BLaER1 treated with 17β-estradiol and CSF1 and Interleukin-3, amounts not matched to agents 10 nM and 100 nM (cell line): ENCODE results near the gene RNF26.

ENCODE experiments used
- H3K27ac ChIP-seq, 11 experiments: shearing (Covaris generic); formaldehyde crosslinking; 2 replicates each; pipeline ENCODE4 v1.8.1; 2022
- H3K27me3 ChIP-seq, 11 experiments: shearing (Covaris generic); formaldehyde crosslinking; 2 replicates each; pipeline ENCODE4 v1.8.1; 2022
- H3K36me3 ChIP-seq, 11 experiments: shearing (Covaris generic); formaldehyde crosslinking; 2 replicates each; pipeline ENCODE4 v1.8.1; 2022
- H3K4me1 ChIP-seq, 10 experiments: shearing (Covaris generic); formaldehyde crosslinking; 2 replicates each; pipeline ENCODE4 v1.8.1; 2022
- H3K4me2 ChIP-seq, 11 experiments: shearing (Covaris generic); formaldehyde crosslinking; 2 replicates each; pipeline ENCODE4 v1.8.1; 2022
- H3K4me3 ChIP-seq, 10 experiments: shearing (Covaris generic); formaldehyde crosslinking; 2 replicates each; pipeline ENCODE4 v1.8.1; 2022
- H3K9ac ChIP-seq, 11 experiments: shearing (Covaris generic); formaldehyde crosslinking; 2 replicates each; pipeline ENCODE4 v1.8.1; 2022
- H3K9me3 ChIP-seq, 11 experiments: shearing (Covaris generic); formaldehyde crosslinking; replicated peaks in 1 of 11; 2 replicates each; pipeline ENCODE4 v1.8.1; 2022
- H4K20me1 ChIP-seq, 11 experiments: shearing (Covaris generic); formaldehyde crosslinking; 2 replicates each; pipeline ENCODE4 v1.8.1; 2022
- Cebpa-rat ChIP-seq, 11 experiments: shearing (Covaris generic); IDR thresholded peaks; 2 replicates each; pipeline ENCODE4 v1.8.1; 2022

RNF26 gene

DNA sequence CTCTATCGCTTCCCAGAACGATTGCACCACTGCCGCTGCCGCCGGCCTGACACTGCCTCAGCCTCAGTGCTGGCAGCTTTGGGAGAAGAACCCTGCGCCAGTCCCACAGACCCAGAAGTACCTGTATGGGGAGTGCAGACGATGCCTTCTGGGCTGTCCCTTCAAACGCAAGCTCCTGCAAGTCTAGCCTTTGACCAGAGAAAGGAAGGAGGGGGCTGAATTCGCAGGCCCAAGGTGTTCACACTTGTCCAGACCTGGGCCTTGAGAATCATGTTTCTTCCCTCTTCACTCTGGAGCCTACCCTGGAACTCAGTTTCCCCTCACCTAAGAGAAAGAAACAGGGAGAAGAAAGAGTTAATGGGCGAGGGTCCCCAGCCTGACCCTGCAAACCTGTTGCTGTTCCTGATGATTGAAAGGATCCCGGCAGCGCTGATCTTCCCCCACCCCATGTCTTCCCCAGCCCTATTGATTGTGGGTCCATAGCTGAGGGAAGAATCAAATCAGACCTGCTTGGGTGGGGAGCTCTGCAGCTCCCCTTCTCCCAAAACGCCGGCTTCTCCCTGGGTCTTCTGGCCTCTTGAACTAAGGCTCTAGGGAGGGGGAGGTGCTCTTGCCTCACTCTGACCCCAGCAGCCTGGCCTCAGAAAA lies 16.6 kb upstream of the RNF26 start:
- Histone ChIP-seq H3K4me3 (peak overlapping the region; percentile 49 to 85 (median 76)), H3K27me3 (peaks cover 0 to 30% (median 0%) of the 10 kb centered on the region in 11 experiments; a peak in 8 of 22 replicates), H3K4me1 (peaks cover 67 to 81% (median 78%) of the 10 kb centered on the region in 10 experiments)

DNA sequence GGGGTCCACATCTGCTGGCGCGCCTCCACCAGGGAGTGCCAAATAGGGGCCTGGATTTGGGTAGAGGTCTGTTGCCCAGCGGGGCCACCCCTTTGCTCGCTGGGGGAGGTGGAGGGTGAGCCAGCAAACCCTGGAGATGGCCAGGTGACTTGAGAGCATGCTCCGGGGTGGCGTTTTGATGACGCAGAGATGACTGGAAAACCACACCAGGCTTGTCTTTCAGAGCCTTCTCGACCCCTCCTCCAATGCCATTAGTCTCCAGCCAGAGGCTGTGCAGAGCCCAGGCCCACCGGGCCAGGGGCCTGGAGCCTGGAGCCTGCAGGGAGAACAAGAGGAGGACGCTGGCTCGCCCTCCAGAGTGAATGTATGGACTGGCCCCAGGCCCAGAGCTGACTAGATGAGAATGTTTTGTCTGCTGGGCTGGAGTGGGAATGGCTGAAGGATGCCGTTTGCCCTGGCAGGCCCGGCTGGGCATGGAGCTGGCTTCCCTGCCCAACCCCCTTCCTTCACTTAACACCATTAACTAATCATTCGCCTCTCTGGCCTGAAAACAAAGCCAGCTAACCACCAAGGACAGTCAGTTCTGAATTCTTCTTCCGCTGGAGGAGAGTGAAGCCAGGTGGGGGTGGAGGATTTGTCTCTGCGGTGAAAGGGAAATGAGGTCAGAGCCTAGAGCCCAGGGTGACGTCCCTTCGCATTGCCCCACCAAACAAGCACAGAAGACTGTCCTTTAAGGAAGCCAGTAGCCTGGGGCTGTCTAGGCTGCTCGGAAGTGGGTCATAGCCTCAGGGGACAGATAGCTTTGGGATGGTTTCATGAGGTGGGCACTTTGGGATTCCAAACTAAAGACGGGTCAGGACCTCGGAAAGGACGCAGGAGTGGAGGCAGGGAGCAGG lies 15.8 kb upstream of the RNF26 start:
- Histone ChIP-seq H3K4me1 (peaks cover 68 to 89% (median 86%) of the 10 kb centered on the region in 10 experiments), H3K4me3 (peak overlapping the region in 8 of 10 experiments; percentile 34 to 85 (median 73); a peak in 15 of 20 replicates), H3K9ac (peak overlapping the region; percentile 24 to 90 (median 77); a peak in 20 of 22 replicates), H3K4me2 (peak overlapping the region; percentile 95 to 100 (median 99)), H4K20me1 (peaks cover 0 to 32% (median 0%) of the 10 kb centered on the region in 11 experiments; a peak in 8 of 22 replicates), H3K27me3 (peaks cover 0 to 30% (median 0%) of the 10 kb centered on the region in 11 experiments; a peak in 8 of 22 replicates), H3K9me3 (no peaks in the 10 kb centered on the region), H3K36me3 (peaks cover 0 to 15% (median 13%) of the 10 kb centered on the region in 11 experiments; a peak in 13 of 22 replicates), H3K27ac (peak overlapping the region in 10 of 11 experiments; percentile 63 to 87 (median 79); a peak in 20 of 22 replicates)
- no peak for TF ChIP-seq Cebpa-rat (IDR thresholded peaks at IDR 0.05)

More for the DNA sequence above, 16.6 kb upstream of the RNF26 start:
- peak in 2 of 11 experiments; percentile 22 to 54; a peak in 3 of 22 replicates for TF ChIP-seq Cebpa-rat (IDR thresholded peaks at IDR 0.05)
- Histone ChIP-seq H3K9ac (peak overlapping the region in 10 of 11 experiments; percentile 43 to 90 (median 78); a peak in 18 of 22 replicates), H3K9me3 (no peaks in the 10 kb centered on the region), H3K36me3 (peaks cover 0 to 23% (median 21%) of the 10 kb centered on the region in 11 experiments; a peak in 15 of 22 replicates), H3K27ac (peak overlapping the region in 9 of 11 experiments; percentile 76 to 87 (median 80); a peak in 17 of 22 replicates), H4K20me1 (peaks cover 0 to 36% (median 2%) of the 10 kb centered on the region in 11 experiments; a peak in 8 of 22 replicates), H3K4me2 (peak overlapping the region; percentile 95 to 100 (median 99))

DNA sequence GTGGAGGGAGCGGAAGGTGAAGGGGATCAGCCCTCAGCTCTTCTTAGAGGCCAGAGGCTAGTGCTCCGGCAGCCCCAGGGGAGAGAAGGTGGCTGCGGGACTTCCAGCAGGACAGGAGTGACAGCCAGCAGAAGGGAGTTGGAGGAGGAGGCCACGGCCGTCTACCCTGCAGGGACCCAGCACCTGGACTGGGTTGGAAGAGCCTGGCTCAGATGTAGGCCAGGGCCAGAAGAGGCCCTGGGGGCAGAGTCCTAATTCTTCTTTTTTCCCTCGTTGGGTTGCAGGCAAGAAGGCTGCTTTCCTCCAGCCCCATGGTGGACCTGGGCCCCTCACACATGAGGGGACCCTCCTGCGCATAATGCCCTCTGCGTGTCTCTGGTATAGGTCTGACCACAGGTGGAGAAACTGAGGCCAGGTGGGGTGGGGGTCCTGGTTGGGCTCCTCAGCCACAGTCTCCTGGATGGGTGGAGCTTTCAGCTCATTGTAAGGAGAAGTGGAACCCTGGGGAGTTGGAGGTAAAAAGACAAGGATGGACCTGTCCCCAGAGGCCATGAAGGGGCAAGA lies 15.1 kb upstream of the RNF26 start:
- Histone ChIP-seq H3K27me3 (peaks cover 0 to 30% (median 0%) of the 10 kb centered on the region in 11 experiments; a peak in 8 of 22 replicates), H4K20me1 (peaks cover 0 to 26% (median 0%) of the 10 kb centered on the region in 11 experiments; a peak in 8 of 22 replicates), H3K4me3 (peak overlapping the region in 8 of 10 experiments; percentile 13 to 85 (median 58); a peak in 15 of 20 replicates), H3K9ac (peak overlapping the region; percentile 24 to 90 (median 77); a peak in 20 of 22 replicates), H3K9me3 (no peaks in the 10 kb centered on the region), H3K4me2 (peak overlapping the region; percentile 95 to 100 (median 99)), H3K36me3 (peaks cover 0 to 8% (median 6%) of the 10 kb centered on the region in 11 experiments; a peak in 13 of 22 replicates), H3K27ac (peak overlapping the region in 10 of 11 experiments; percentile 63 to 87 (median 79); a peak in 20 of 22 replicates), H3K4me1 (peaks cover 71 to 96% (median 92%) of the 10 kb centered on the region in 10 experiments)
- TF ChIP-seq Cebpa-rat (IDR thresholded peaks at IDR 0.05) = no peak

DNA sequence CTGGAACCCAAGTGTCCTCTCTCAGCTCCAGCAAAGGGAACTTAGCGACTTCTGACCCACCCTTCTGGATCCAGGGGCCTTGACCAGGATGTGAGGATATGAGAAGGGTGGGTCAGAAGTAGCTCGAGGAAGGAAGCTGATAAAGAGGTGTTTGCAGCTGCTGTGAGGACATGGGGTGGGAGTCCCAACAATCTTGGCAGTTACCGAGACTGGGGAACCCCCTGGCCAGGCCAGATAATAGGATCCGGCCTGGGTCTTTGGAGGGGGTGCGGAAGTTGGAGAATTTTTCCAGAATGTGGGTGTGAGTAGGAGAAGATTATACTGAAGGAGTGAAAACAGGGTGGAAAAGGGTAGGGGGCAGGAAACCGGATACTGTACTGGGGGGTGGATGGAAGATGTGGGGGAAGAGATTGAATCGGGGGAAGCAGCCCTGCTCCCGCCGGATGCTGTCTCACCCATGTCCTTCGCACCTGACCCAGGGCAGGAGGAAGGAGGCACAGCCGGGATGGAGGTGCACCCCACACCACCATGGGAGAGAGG lies 14.6 kb upstream of the RNF26 start:
- Histone ChIP-seq H3K9ac (peak overlapping the region in 10 of 11 experiments; percentile 24 to 90 (median 78); a peak in 16 of 22 replicates), H3K4me3 (peak overlapping the region in 6 of 10 experiments; percentile 13 to 85 (median 73); a peak in 9 of 20 replicates), H3K27me3 (peaks cover 0 to 30% (median 0%) of the 10 kb centered on the region in 11 experiments; a peak in 8 of 22 replicates), H3K4me2 (peak overlapping the region; percentile 95 to 100 (median 99)), H3K9me3 (no peaks in the 10 kb centered on the region), H3K36me3 (peaks cover 0 to 3% (median under 1%) of the 10 kb centered on the region in 11 experiments; a peak in 8 of 22 replicates), H3K27ac (peak overlapping the region in 10 of 11 experiments; percentile 63 to 87 (median 79); a peak in 19 of 22 replicates), H3K4me1 (peaks cover 71 to 96% (median 93%) of the 10 kb centered on the region in 10 experiments), H4K20me1 (peaks cover 0 to 21% (median 0%) of the 10 kb centered on the region in 11 experiments; a peak in 8 of 22 replicates)
- TF ChIP-seq Cebpa-rat (IDR thresholded peaks at IDR 0.05) = no peak

DNA sequence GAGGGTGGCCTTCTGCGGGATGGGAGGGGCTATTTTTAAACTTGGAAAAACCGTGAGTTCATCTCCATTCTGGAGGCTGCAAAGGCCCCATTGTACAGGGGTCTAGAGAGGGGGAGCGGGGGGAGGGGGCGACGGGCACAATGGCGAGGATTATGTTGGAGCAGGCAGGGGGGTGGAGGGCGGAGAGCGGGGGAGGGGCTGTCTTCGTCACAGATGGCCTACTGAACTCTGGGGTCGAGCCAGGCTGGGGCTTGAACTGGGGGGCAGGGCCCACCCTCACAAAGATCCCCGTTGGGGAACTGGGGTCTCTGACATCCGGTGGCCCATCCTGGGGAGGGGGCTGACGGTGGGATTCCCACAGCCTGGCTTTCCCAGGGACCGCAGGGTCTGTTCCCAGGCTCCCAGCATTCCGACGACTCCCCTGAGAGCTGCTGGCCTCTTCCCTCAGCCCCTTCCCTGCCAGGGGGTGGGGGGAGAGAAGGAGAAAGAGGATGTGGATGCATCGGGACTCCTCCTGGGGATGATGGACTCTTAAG lies 14.0 kb upstream of the RNF26 start:
- no peak for TF ChIP-seq Cebpa-rat (IDR thresholded peaks at IDR 0.05)
- Histone ChIP-seq H3K4me1 (peaks cover 69 to 94% (median 91%) of the 10 kb centered on the region in 10 experiments), H3K27me3 (peaks cover 0 to 27% (median 0%) of the 10 kb centered on the region in 11 experiments; a peak in 8 of 22 replicates), H3K9me3 (no peaks in the 10 kb centered on the region), H3K36me3 (no peaks in the 10 kb centered on the region), H3K9ac (peak overlapping the region; percentile 77 to 90 (median 82)), H4K20me1 (peaks cover 0 to 15% (median 0%) of the 10 kb centered on the region in 11 experiments; a peak in 6 of 22 replicates), H3K4me3 (peak overlapping the region; percentile 51 to 78 (median 60)), H3K27ac (peak overlapping the region; percentile 57 to 89 (median 84); a peak in 21 of 22 replicates), H3K4me2 (peak overlapping the region; percentile 95 to 100 (median 99))

DNA sequence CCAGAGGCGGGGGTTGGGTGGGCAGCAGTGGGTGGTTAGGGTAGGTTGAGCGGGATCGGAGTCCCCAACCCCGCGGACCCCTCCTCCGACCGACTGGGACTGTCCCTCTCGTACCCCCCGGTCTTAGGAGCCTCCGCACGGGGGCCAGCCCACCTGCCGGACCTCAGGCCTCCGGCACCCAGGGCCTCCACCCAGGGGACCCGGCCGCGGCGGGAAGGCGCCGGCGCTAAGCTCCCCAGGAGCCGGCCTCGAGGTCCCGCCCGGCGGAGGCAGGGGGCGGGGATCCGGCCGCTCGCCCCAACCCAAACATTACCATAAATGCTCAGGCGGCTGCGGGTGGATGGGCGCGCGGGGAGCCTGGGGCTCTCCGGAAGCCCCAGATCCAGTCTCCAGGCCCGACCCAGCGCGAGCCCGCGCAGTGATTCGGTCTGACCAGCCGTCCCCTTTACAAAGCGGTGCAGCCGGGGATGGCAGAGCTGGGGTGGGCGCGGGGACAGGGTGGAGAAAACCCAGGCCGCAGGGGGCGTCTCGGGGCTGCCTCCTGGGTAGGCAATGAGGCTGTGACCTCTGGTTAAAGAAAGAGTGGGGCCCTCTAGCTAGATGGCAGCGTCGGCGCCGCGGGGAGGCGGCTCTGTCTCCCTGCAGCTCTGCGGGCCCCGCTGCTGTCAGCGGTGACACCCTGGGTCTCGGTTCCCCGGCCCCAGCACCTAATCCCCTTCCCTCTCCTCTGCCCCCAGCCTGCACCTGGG lies 13.4 kb upstream of the RNF26 start:
- H3K36me3 ChIP-seq = no peaks in the 10 kb centered on the region
- peak overlapping the region; percentile 57 to 89 (median 84); a peak in 21 of 22 replicates for H3K27ac ChIP-seq

DNA sequence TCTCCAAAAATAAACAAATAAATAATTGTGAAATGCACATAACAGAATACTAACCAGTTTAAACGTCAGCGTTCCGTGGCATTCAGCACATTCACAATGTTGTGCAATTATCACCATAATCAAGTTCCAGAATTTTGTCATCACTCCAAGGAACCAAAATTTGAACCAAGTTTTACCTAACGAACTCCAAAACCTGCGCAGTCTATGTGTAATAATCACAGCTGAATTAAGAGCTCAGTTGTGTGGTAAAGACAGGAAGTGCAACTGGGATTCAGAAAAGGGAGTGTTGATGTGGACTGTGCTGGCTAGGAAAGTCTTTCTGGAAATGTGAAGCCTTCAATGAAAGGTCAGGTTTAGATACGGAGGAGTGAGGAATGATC lies 12.0 kb upstream of the RNF26 start:
- H3K4me3 ChIP-seq = peak overlapping the region in 6 of 10 experiments; percentile 52 to 69 (median 56); a peak in 7 of 20 replicates
- no peaks in the 10 kb centered on the region for H3K9me3 ChIP-seq
- H3K4me2 ChIP-seq = peak overlapping the region; percentile 95 to 100 (median 99)
- H3K9ac ChIP-seq = peak overlapping the region in 6 of 11 experiments; percentile 28 to 84 (median 82); a peak in 5 of 22 replicates
- H3K36me3 ChIP-seq = no peaks in the 10 kb centered on the region
- TF ChIP-seq Cebpa-rat (IDR thresholded peaks at IDR 0.05) = 0 out of 22 replicates have a peak, but pooled peaks of 1 of the 11 experiments have one; percentile 31
- peaks cover 0 to 9% (median 0%) of the 10 kb centered on the region in 11 experiments; a peak in 4 of 22 replicates for H3K27me3 ChIP-seq
- H4K20me1 ChIP-seq = no peaks in the 10 kb centered on the region
- peaks cover 52 to 81% (median 75%) of the 10 kb centered on the region in 10 experiments for H3K4me1 ChIP-seq
- H3K27ac ChIP-seq = peak overlapping the region in 6 of 11 experiments; percentile 82 to 87 (median 85); a peak in 7 of 22 replicates

More for the DNA sequence above, 13.4 kb upstream of the RNF26 start:
- peaks cover 0 to 9% (median 0%) of the 10 kb centered on the region in 11 experiments; a peak in 5 of 22 replicates for H4K20me1 ChIP-seq
- peak overlapping the region; percentile 77 to 87 (median 82) for H3K9ac ChIP-seq
- no peak for TF ChIP-seq Cebpa-rat (IDR thresholded peaks at IDR 0.05)
- H3K4me1 ChIP-seq = peaks cover 63 to 89% (median 85%) of the 10 kb centered on the region in 10 experiments
- peak overlapping the region; percentile 95 to 100 (median 99) for H3K4me2 ChIP-seq
- H3K9me3 ChIP-seq = no peaks in the 10 kb centered on the region
- H3K4me3 ChIP-seq = peak overlapping the region; percentile 51 to 69 (median 58)
- H3K27me3 ChIP-seq = peaks cover 0 to 22% (median 0%) of the 10 kb centered on the region in 11 experiments; a peak in 8 of 22 replicates
